Muscle layer of duodenum (tissue), 2 donors: ENCODE measurements around the gene EVI5.
"Not testable (repeated sequence)": the region's sequence is repeated elsewhere in the genome, so short reads cannot be mapped to it uniquely, and the experiment has no call there.

Experiments used
- H3K27ac ChIP-seq: one replicate; pipeline ENCODE4 v1.7.0; 2013; ENCODE audit warnings: mild to moderate bottlenecking, low read length
- H3K27me3 ChIP-seq: one replicate; pipeline ENCODE4 v1.7.0; 2013; ENCODE audit warnings: low read depth, mild to moderate bottlenecking, control low read depth, low read length
- H3K36me3 ChIP-seq, 2 donors: one replicate each; pipeline ENCODE4 v1.7.0; 2013; ENCODE audit warnings: low read length in 2 of 2, control low read depth in 1 of 2, mild to moderate bottlenecking in 1 of 2; ENCODE audit not compliant: insufficient read depth in 2 of 2, control insufficient read depth in 1 of 2
- H3K4me1 ChIP-seq, 2 donors: one replicate each; pipeline ENCODE4 v1.7.0; 2013; ENCODE audit warnings: low read length in 2 of 2, mild to moderate bottlenecking in 2 of 2, control low read depth in 1 of 2, moderate library complexity in 1 of 2; ENCODE audit not compliant: insufficient read depth in 2 of 2, control insufficient read depth in 1 of 2
- H3K4me3 ChIP-seq, 2 donors: one replicate each; pipeline ENCODE4 v1.7.0; 2013; ENCODE audit warnings: low read length in 2 of 2, low read depth in 1 of 2, mild to moderate bottlenecking in 1 of 2
- H3K9me3 ChIP-seq, 2 donors: one replicate each; pipeline ENCODE4 v1.7.0; 2013; ENCODE audit warnings: low read length in 2 of 2, control low read depth in 1 of 2, mild to moderate bottlenecking in 1 of 2; ENCODE audit not compliant: control insufficient read depth in 1 of 2
- donor health status: healthy.

The EVI5 gene

GRCh38 chr1:92791487-92792066 is 6.7 kb upstream of the EVI5 start:
- Histone ChIP-seq H3K4me1 (no peaks in the 10 kb centered on the region), H3K9me3 (no peaks in the 10 kb centered on the region), H3K27ac (no peak overlapping the region)

GRCh38 chr1:92790867-92791266 is 6.0 kb upstream of the EVI5 start:
- Histone ChIP-seq H3K36me3 (no peaks in the 10 kb centered on the region), H3K4me3 (no peak overlapping the region), H3K4me1 (no peaks in the 10 kb centered on the region), H3K9me3 (no peaks in the 10 kb centered on the region), H3K27me3 (no peaks in the 10 kb centered on the region), H3K27ac (no peak overlapping the region)

More at GRCh38 chr1:92791487-92792066, 6.7 kb upstream of the EVI5 start:
- Histone ChIP-seq H3K36me3 (no peaks in the 10 kb centered on the region), H3K27me3 (no peaks in the 10 kb centered on the region), H3K4me3 (no peak overlapping the region)

DNA sequence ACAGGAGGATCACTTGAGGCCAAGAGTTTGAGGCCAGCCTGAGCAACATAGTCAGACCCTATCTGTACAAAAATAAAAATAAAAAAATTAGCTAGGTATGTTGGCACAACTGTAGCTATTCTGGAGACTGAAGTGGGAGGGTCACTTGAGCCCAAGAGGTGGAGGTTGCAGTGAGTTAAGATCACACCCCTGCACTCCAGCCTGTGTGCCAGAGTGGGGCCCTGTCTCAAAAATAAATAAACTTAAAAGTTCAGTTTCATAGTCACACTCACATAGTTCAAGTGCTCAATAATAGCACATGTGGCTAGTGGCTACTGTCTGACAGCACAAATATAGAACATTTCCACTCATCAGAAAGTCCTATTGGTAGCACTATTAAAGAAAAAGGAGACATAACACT is 5.2 kb upstream of the EVI5 start:
- no peak overlapping the region for H3K27ac ChIP-seq

GRCh38 chr1:92786111-92786901 is 1.4 kb upstream of the EVI5 start:
- Histone ChIP-seq H3K4me3 (no peak overlapping the region), H3K9me3 (no peaks in the 10 kb centered on the region), H3K27me3 (no peaks in the 10 kb centered on the region), H3K27ac (no peak overlapping the region), H3K4me1 (peaks cover 3 to 5% of the 10 kb centered on the region in 2 donors), H3K36me3 (no peaks in the 10 kb centered on the region)

More for the DNA sequence above, 5.2 kb upstream of the EVI5 start:
- Histone ChIP-seq H3K4me3 (no peak overlapping the region), H3K9me3 (no peaks in the 10 kb centered on the region), H3K4me1 (no peaks in the 10 kb centered on the region), H3K36me3 (no peaks in the 10 kb centered on the region), H3K27me3 (no peaks in the 10 kb centered on the region)

- Histone ChIP-seq H3K4me3 (peak overlapping the region; percentile 87 to 93), H3K36me3 (no peaks in the 10 kb centered on the region), H3K27me3 (no peaks in the 10 kb centered on the region), H3K27ac (peak overlapping the region; percentile 86), H3K4me1 (peaks cover 3 to 5% of the 10 kb centered on the region in 2 donors), H3K9me3 (no peaks in the 10 kb centered on the region)
Observed at GRCh38 chr1:92784021-92784638, 778 bp downstream of the EVI5 start.

- Histone ChIP-seq H3K4me3 (peak overlapping the region; percentile 87 to 93), H3K27ac (peak overlapping the region; percentile 86)
- not testable (repeated sequence) for H3K27me3 ChIP-seq, H3K36me3 ChIP-seq, H3K9me3 ChIP-seq, H3K4me1 ChIP-seq
Observed at GRCh38 chr1:92783550-92783949, 1.4 kb downstream of the EVI5 start.

DNA sequence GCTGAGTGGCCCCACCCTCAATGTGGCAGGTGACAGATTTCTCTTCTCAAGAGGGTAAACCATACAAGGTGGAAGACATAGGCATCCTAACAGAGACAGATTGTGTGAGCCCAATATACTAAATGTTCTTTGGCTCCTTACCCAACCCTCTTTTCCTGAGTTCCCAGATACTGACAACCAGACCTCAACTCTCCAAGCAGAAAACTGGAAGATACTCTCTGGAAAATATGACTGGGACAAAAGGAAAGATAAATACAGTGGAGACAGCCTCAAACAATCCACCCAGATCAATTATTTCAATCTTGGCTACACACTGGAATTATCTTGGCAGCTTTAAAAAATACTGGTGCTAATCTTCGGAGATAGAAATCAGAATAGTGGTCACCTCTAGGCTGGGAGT is 6.5 kb downstream of the EVI5 start:
- H3K36me3 ChIP-seq: no peaks in the 10 kb centered on the region
- no peak overlapping the region for H3K4me3 ChIP-seq
- H3K9me3 ChIP-seq: no peaks in the 10 kb centered on the region
- no peaks in the 10 kb centered on the region for H3K27me3 ChIP-seq
- H3K27ac ChIP-seq: no peak overlapping the region
- H3K4me1 ChIP-seq: peaks cover 3 to 16% of the 10 kb centered on the region in 2 donors

DNA sequence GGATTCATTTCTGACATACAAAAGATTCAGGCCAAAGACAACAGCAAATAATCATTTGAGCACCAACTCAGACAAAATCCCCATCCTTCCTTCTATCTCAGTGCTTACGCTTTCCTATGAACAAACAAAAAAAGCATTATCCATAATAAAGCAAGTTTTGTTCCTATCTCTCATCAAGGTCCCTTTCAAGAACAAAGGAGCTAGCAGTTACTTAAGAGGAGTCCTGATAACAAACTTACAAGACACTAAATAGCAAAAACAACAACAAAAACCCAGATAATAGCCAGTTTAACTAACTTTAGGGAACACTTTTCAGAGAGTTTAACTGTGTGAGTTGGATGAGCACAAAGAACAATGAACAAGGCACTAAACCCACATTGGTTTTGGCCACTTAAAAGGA is 10.5 kb downstream of the EVI5 start:
- Histone ChIP-seq H3K27me3 (no peaks in the 10 kb centered on the region), H3K4me3 (no peak overlapping the region), H3K9me3 (no peaks in the 10 kb centered on the region), H3K27ac (no peak overlapping the region), H3K36me3 (no peaks in the 10 kb centered on the region), H3K4me1 (peaks cover 0 to 11% of the 10 kb centered on the region in 2 donors)

DNA sequence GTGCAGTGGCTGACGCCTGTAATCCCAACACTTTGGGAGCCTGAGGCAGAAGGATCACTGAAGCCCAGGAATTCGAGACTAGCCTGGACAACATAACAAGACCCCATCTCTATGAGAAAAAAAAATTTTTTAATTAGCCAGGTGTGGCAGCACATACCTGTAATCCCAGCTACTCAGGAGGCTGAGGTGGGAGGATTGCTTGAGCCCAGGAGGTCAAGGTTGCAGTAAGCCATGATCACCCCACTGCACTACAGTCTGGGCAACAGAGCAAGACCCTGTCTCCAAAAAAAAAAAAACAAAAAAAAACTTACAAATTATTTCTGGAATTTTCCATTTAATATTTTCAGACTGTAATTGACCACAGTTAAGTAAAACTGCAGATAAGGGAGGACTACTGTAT is 11.2 kb downstream of the EVI5 start:
- H3K9me3 ChIP-seq, H3K4me3 ChIP-seq, H3K4me1 ChIP-seq, H3K27ac ChIP-seq, H3K36me3 ChIP-seq, H3K27me3 ChIP-seq: not testable (repeated sequence)

DNA sequence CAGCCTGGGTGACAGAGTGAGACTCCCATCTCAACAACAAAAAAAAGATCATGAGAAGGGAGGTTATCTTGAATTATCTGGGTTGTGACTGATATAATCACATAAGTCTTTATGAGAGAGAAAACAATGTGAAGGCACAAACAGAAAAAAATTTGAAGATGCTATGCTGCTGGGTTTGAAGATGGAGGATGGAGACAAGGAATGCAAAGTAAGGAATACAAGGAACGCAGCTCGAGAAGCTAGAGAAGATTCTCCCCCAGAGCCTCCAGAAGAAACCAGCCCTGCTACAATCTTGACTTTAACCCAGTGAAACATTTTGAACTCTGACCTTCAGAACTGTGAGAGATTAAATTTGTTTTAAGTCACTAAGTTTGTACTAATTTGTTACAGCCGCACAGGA is 15.1 kb downstream of the EVI5 start:
- Histone ChIP-seq H3K36me3 (no peaks in the 10 kb centered on the region), H3K9me3 (no peaks in the 10 kb centered on the region), H3K27ac (no peak overlapping the region), H3K27me3 (no peaks in the 10 kb centered on the region), H3K4me3 (no peak overlapping the region), H3K4me1 (no peaks in the 10 kb centered on the region)

- H3K9me3 ChIP-seq: no peaks in the 10 kb centered on the region
- no peaks in the 10 kb centered on the region for H3K4me1 ChIP-seq
- no peak overlapping the region for H3K4me3 ChIP-seq
- no peaks in the 10 kb centered on the region for H3K27me3 ChIP-seq
- no peaks in the 10 kb centered on the region for H3K36me3 ChIP-seq
- H3K27ac ChIP-seq: no peak overlapping the region
Observed at GRCh38 chr1:92768915-92769314, 16.0 kb downstream of the EVI5 start.
